Measurements from ENCODE around the gene VSTM2B. TPM values are rescaled to one million over a fixed set of nuclear protein-coding genes. Genes with fewer than 3 reads are reported as not detected.

The VSTM2B gene
- total RNA-seq, 1 experiment from 2014 or later, result not detected

DNA sequence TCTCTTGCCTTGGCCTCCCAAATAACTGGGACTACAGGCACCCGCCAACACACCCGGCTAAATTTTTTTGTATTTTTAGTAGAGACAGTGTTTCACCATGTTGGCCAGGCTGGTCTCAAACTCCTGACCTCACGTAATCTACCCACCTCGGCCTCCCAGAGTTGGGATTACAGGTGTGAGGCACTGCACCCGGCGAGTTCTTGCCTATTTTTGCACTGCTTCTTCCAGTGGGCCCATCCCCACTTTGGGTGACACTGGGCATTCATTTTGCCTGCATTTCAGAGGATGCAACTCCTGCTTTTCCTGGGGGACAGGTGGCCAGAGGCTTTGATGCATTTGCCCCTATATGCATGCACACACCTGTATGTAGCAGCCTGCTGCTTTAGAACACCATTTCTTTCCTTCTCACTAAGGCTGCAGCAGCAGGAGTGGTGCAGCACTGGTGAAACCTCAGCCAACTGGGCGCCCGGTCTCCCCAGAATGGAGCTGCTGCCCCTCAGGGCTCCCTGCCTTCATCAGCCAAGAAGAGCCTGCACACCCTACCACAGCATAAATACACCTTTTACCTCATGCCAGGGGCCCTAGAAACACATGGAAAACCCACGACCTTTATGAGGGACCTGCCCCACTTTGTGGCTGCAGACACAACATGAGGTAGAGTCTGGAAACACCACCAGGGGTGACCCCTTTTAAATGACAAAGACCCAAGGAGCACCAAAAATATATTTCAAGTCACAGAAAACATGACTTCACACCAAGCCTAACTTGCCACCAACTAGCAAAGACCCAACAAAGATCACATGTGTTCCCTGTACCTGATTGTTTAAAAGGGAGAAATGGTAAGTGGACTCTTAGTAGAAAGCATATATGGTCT lies 43.5 kb downstream of the VSTM2B start:
- intact Hi-C loops (cut with micrococcal nuclease; ENCODE audit: unreplicated experiment), result no loop called here
- BruUV-seq (replicated peaks), result no TSS peak
- CTCF ChIA-PET, result no interaction called here
- H3K27me3 ChIP-seq (replicated peaks; ENCODE audit: control insufficient read depth, insufficient read depth, low read length), result no peaks in the 10 kb centered on the region
- no peaks in the 10 kb centered on the region for H3K36me3 ChIP-seq (ENCODE audit: control insufficient read depth, insufficient read depth, low read length)
- no peak overlapping the region for H3K4me3 ChIP-seq (ENCODE audit: low read depth, low read length)
- POLR2A ChIA-PET, result no interaction called here
- TF ChIP-seq, protein P1, sequence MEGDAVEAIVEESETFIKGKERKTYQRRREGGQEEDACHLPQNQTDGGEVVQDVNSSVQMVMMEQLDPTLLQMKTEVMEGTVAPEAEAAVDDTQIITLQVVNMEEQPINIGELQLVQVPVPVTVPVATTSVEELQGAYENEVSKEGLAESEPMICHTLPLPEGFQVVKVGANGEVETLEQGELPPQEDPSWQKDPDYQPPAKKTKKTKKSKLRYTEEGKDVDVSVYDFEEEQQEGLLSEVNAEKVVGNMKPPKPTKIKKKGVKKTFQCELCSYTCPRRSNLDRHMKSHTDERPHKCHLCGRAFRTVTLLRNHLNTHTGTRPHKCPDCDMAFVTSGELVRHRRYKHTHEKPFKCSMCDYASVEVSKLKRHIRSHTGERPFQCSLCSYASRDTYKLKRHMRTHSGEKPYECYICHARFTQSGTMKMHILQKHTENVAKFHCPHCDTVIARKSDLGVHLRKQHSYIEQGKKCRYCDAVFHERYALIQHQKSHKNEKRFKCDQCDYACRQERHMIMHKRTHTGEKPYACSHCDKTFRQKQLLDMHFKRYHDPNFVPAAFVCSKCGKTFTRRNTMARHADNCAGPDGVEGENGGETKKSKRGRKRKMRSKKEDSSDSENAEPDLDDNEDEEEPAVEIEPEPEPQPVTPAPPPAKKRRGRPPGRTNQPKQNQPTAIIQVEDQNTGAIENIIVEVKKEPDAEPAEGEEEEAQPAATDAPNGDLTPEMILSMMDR (IDR thresholded peaks at IDR 0.05; ENCODE audit: insufficient read depth in 1 of 2, low read depth in 1 of 2, low read length in 1 of 2, severe bottlenecking in 1 of 2, unreplicated experiment in 1 of 2), result no peak
- Mint-ChIP-seq H3K27ac (ENCODE audit: unreplicated experiment) (no peak overlapping the region), H3K27me3 (ENCODE audit: insufficient read depth, unreplicated experiment) (peaks cover 2% of the 10 kb centered on the region), H3K4me3 (ENCODE audit: unreplicated experiment) (no peak overlapping the region), H3K36me3 (ENCODE audit: insufficient read depth, unreplicated experiment) (no peaks in the 10 kb centered on the region), H3K9me3 (ENCODE audit: unreplicated experiment) (no peaks in the 10 kb centered on the region), H3K4me1 (ENCODE audit: low read depth, unreplicated experiment) (no peaks in the 10 kb centered on the region)
- H3K9me3 ChIP-seq, result no peaks in the 10 kb centered on the region
- no peaks in the 10 kb centered on the region for H3K4me1 ChIP-seq
- DNase-seq, result no peak

DNA sequence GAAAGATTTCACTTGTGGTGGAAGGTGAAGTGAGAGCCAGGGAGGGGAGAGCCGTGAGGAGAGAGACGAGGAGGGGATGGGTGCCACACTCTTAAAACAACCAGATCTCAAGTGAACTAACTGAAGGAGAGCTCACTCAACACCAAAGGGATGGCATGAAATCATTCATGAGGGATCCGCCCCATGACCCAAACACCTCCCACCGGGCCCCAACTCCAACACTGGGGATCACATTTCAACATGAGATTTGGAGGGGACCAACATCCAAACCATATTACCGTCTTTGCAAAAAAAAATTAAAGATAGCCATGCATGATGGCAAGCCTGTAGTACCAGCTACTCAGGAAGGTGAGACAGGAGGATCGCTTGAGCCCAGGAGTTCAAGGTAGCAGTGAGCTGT lies 45.4 kb downstream of the VSTM2B start:
- TF ChIP-seq, protein P1 (IDR thresholded peaks at IDR 0.05; ENCODE audit: insufficient read depth in 1 of 2, low read depth in 1 of 2, low read length in 1 of 2, severe bottlenecking in 1 of 2, unreplicated experiment in 1 of 2), result no peak
- Histone ChIP-seq H3K36me3 (ENCODE audit: control insufficient read depth, insufficient read depth, low read length) (no peaks in the 10 kb centered on the region), H3K9me3 (no peaks in the 10 kb centered on the region), H3K4me3 (ENCODE audit: low read depth, low read length) (no peak overlapping the region), H3K4me1 (no peaks in the 10 kb centered on the region), H3K27me3 (replicated peaks; ENCODE audit: control insufficient read depth, insufficient read depth, low read length) (no peaks in the 10 kb centered on the region)
- ChIA-PET POLR2A (no interaction called here), CTCF (interaction anchor here (0.6 kb wide), 1 partner anchor 1898 kb away, joined by 3 read pairs; no protein-coding TSS in a partner anchor)
- Mint-ChIP-seq H3K9me3 (ENCODE audit: unreplicated experiment) (no peaks in the 10 kb centered on the region), H3K36me3 (ENCODE audit: insufficient read depth, unreplicated experiment) (no peaks in the 10 kb centered on the region), H3K27ac (ENCODE audit: unreplicated experiment) (no peak overlapping the region), H3K4me3 (ENCODE audit: unreplicated experiment) (no peak overlapping the region), H3K27me3 (ENCODE audit: insufficient read depth, unreplicated experiment) (peaks cover 5% of the 10 kb centered on the region), H3K4me1 (ENCODE audit: low read depth, unreplicated experiment) (no peaks in the 10 kb centered on the region)
- no peak for DNase-seq
- BruUV-seq (replicated peaks), result no TSS peak
- intact Hi-C loops (cut with micrococcal nuclease; ENCODE audit: unreplicated experiment), result no loop called here

DNA sequence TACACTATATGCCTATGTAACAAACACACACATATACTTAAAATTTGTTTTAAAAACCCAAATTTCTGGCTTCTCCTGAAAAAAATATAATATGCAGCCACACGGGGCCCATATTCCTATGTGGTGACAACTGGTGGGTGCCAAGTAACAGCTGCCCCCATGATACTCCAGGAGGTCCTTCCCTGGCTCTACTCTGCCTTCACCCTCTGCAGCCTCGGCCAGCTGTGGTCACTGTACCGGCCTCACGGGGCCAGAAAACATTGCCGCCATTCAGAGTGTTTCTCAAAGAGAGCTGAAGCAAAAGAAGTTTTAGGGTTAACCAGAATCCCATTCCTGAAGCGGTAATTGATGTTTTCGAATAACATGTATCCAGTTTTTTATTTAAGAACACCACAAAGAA lies 47.7 kb downstream of the VSTM2B start:
- Mint-ChIP-seq H3K36me3 (ENCODE audit: insufficient read depth, unreplicated experiment) (no peaks in the 10 kb centered on the region), H3K27ac (ENCODE audit: unreplicated experiment) (no peak overlapping the region), H3K4me1 (ENCODE audit: low read depth, unreplicated experiment) (no peaks in the 10 kb centered on the region), H3K27me3 (ENCODE audit: insufficient read depth, unreplicated experiment) (peaks cover 8% of the 10 kb centered on the region), H3K9me3 (ENCODE audit: unreplicated experiment) (no peaks in the 10 kb centered on the region), H3K4me3 (ENCODE audit: unreplicated experiment) (no peak overlapping the region)
- no peaks in the 10 kb centered on the region for H3K4me1 ChIP-seq
- TF ChIP-seq, protein P1 (IDR thresholded peaks at IDR 0.05; ENCODE audit: insufficient read depth in 1 of 2, low read depth in 1 of 2, low read length in 1 of 2, severe bottlenecking in 1 of 2, unreplicated experiment in 1 of 2), result no peak
- no peaks in the 10 kb centered on the region for H3K27me3 ChIP-seq (replicated peaks; ENCODE audit: control insufficient read depth, insufficient read depth, low read length)
- no peaks in the 10 kb centered on the region for H3K9me3 ChIP-seq
- intact Hi-C loops (cut with micrococcal nuclease; ENCODE audit: unreplicated experiment), result no loop called here
- POLR2A ChIA-PET, result no interaction called here
- no peak overlapping the region for H3K4me3 ChIP-seq (ENCODE audit: low read depth, low read length)
- CTCF ChIA-PET, result no interaction called here
- H3K36me3 ChIP-seq (ENCODE audit: control insufficient read depth, insufficient read depth, low read length), result no peaks in the 10 kb centered on the region
- no peak for DNase-seq
- BruUV-seq (replicated peaks), result no TSS peak

Measured in Caco-2 (cell line).